Loucy (cell line): ENCODE results near the gene ZNF579.
"Not testable (repeated sequence)": the region's sequence is repeated elsewhere in the genome, so short reads cannot be mapped to it uniquely, and the experiment has no call there.

Experiments
- H2AFZ ChIP-seq: fragments of 200-600 bp; sonication (generic); 2 replicates; pipeline ENCODE4 v1.6.0; 2016; ENCODE audit warnings: antibody characterized with exemption, mild to moderate bottlenecking, low read length, moderate library complexity
- H3F3A ChIP-seq: fragments of 200-600 bp; 2 replicates; pipeline ENCODE4 v1.6.0; 2016; ENCODE audit warnings: antibody characterized with exemption, low read depth, mild to moderate bottlenecking
- H3K27me3 ChIP-seq: fragments of 200-600 bp; sonication (generic); 2 replicates; pipeline ENCODE4 v1.6.1; 2014; ENCODE audit warnings: low read length, mild to moderate bottlenecking; ENCODE audit not compliant: insufficient read depth, poor library complexity, severe bottlenecking
- H3K36me3 ChIP-seq: fragments of 200-600 bp; sonication (generic); 2 replicates; pipeline ENCODE4 v1.6.1; 2016; ENCODE audit warnings: low read length; ENCODE audit not compliant: insufficient read depth
- H3K4me1 ChIP-seq: fragments of 200-600 bp; sonication (generic); 2 replicates; pipeline ENCODE4 v1.5.1; 2014; ENCODE audit warnings: low read length, mild to moderate bottlenecking; ENCODE audit not compliant: insufficient read depth, poor library complexity, severe bottlenecking
- H3K4me2 ChIP-seq: fragments of 200-600 bp; sonication (generic); 2 replicates; pipeline ENCODE4 v1.6.0; 2014; ENCODE audit warnings: antibody characterized with exemption, low read length, low read depth, mild to moderate bottlenecking; ENCODE audit not compliant: poor library complexity, severe bottlenecking
- H3K4me3 ChIP-seq: fragments of 200-600 bp; sonication (generic); 2 replicates; pipeline ENCODE4 v1.5.1; 2014; ENCODE audit warnings: low read length, mild to moderate bottlenecking, mixed read lengths; ENCODE audit not compliant: poor library complexity, severe bottlenecking
- H3K79me2 ChIP-seq: fragments of 200-600 bp; sonication (generic); 2 replicates; pipeline ENCODE4 v1.6.1; 2014; ENCODE audit warnings: low read length; ENCODE audit not compliant: insufficient read depth
- H3K9ac ChIP-seq: fragments of 200-600 bp; sonication (generic); 2 replicates; pipeline ENCODE4 v1.6.0; 2014; ENCODE audit warnings: mild to moderate bottlenecking, low read depth, low read length, moderate library complexity; ENCODE audit not compliant: poor library complexity, severe bottlenecking
- H3K9me2 ChIP-seq: fragments of 200-600 bp; sonication (generic); replicated peaks from 2 replicates; pipeline ENCODE4 v1.6.1; 2016; ENCODE audit warnings: low read depth, low read length, mixed read lengths
- H3K9me3 ChIP-seq: fragments of 200-600 bp; sonication (generic); 2 replicates; pipeline ENCODE4 v1.6.1; 2014; ENCODE audit warnings: mild to moderate bottlenecking, antibody characterized with exemption, low read length, low read depth; ENCODE audit not compliant: insufficient read depth
- H4K20me1 ChIP-seq: fragments of 200-600 bp; sonication (generic); 2 replicates; pipeline ENCODE4 v1.6.0; 2014; ENCODE audit warnings: antibody characterized with exemption, low read length, mild to moderate bottlenecking; ENCODE audit not compliant: insufficient read depth, poor library complexity, severe bottlenecking
- CTCF ChIP-seq: fragments of 200-600 bp; sonication (generic); conservative IDR thresholded peaks from 2 replicates; pipeline ENCODE4 v1.5.1; 2014; ENCODE audit warnings: mild to moderate bottlenecking, antibody characterized with exemption, low read length
- EZH2phosphoT487 ChIP-seq: fragments of 200-600 bp; IDR thresholded peaks from 2 replicates; pipeline ENCODE4 v1.6.1; 2018; ENCODE audit warnings: antibody characterized with exemption, mild to moderate bottlenecking, moderate library complexity, borderline replicate concordance

Gene ZNF579

GRCh38 chr19:55535173-55535964 is 45.3 kb downstream of the ZNF579 start:
- H2AFZ ChIP-seq, result no peak overlapping the region
- H3K36me3 ChIP-seq, result no peaks in the 10 kb centered on the region
- no peaks in the 10 kb centered on the region for H3K79me2 ChIP-seq
- H3K4me3 ChIP-seq, result no peak overlapping the region
- H3K9me3 ChIP-seq, result no peaks in the 10 kb centered on the region
- H3K9ac ChIP-seq, result no peak overlapping the region
- no peaks in the 10 kb centered on the region for H3K9me2 ChIP-seq
- H3K4me1 ChIP-seq, result no peaks in the 10 kb centered on the region
- TF ChIP-seq CTCF (no peak), EZH2phosphoT487 (no peak)
- no peaks in the 10 kb centered on the region for H4K20me1 ChIP-seq
- H3K4me2 ChIP-seq, result no peak overlapping the region
- H3K27me3 ChIP-seq, result no peaks in the 10 kb centered on the region
- no peaks in the 10 kb centered on the region for H3F3A ChIP-seq

GRCh38 chr19:55534280-55534679 is 46.4 kb downstream of the ZNF579 start:
- H3K79me2 ChIP-seq, H4K20me1 ChIP-seq, H3K4me2 ChIP-seq, H3K36me3 ChIP-seq, H2AFZ ChIP-seq, H3K9me3 ChIP-seq, H3K4me3 ChIP-seq, H3K4me1 ChIP-seq, H3K9me2 ChIP-seq, H3K9ac ChIP-seq, H3K27me3 ChIP-seq, H3F3A ChIP-seq: not testable (repeated sequence)

- Histone ChIP-seq H3K4me3 (no peak overlapping the region), H2AFZ (no peak overlapping the region), H3F3A (no peaks in the 10 kb centered on the region), H3K4me1 (no peaks in the 10 kb centered on the region), H3K27me3 (no peaks in the 10 kb centered on the region), H3K36me3 (no peaks in the 10 kb centered on the region), H3K4me2 (no peak overlapping the region), H3K9me2 (no peaks in the 10 kb centered on the region), H4K20me1 (no peaks in the 10 kb centered on the region), H3K79me2 (no peaks in the 10 kb centered on the region), H3K9me3 (no peaks in the 10 kb centered on the region), H3K9ac (no peak overlapping the region)
- TF ChIP-seq EZH2phosphoT487 (no peak), CTCF (no peak)
Measured at GRCh38 chr19:55530996-55531395, 49.7 kb downstream of the ZNF579 start.

- Histone ChIP-seq H3K9ac (no peak overlapping the region), H3K4me1 (no peaks in the 10 kb centered on the region), H3K9me3 (no peaks in the 10 kb centered on the region), H3F3A (no peaks in the 10 kb centered on the region), H3K4me3 (no peak overlapping the region), H4K20me1 (no peaks in the 10 kb centered on the region), H3K4me2 (no peak overlapping the region), H2AFZ (no peak overlapping the region), H3K9me2 (no peaks in the 10 kb centered on the region), H3K79me2 (no peaks in the 10 kb centered on the region), H3K27me3 (no peaks in the 10 kb centered on the region), H3K36me3 (no peaks in the 10 kb centered on the region)
- TF ChIP-seq CTCF (no peak), EZH2phosphoT487 (no peak)
Measured at GRCh38 chr19:55529636-55530234, 50.9 kb downstream of the ZNF579 start.
